OCI-LY1 (cell line): ENCODE results near the gene CLN3.

Experiments
- H2AFZ ChIP-seq: fragments of 200-600 bp; sonication (generic), shearing (Covaris generic); 2 replicates; pipeline ENCODE4 v1.6.0; 2014; ENCODE audit warnings: antibody characterized with exemption, mild to moderate bottlenecking, low read length
- H3F3A ChIP-seq: fragments of 200-600 bp; sonication (generic), shearing (Covaris generic); 2 replicates; pipeline ENCODE4 v1.6.0; 2014; ENCODE audit warnings: mild to moderate bottlenecking, antibody characterized with exemption, low read length, moderate library complexity; ENCODE audit not compliant: insufficient read depth
- H3K27ac ChIP-seq: fragments of 200-600 bp; sonication (generic); 2 replicates; pipeline ENCODE4 v1.5.1; 2014; ENCODE audit warnings: low read length, mixed run types, mild to moderate bottlenecking, low read depth; ENCODE audit not compliant: poor library complexity, severe bottlenecking
- H3K27me3 ChIP-seq: fragments of 200-600 bp; sonication (generic); 2 replicates; pipeline ENCODE4 v1.6.0; 2014; ENCODE audit warnings: antibody characterized with exemption, mild to moderate bottlenecking, low read length, moderate library complexity; ENCODE audit not compliant: insufficient read depth
- H3K36me3 ChIP-seq: fragments of 200-600 bp; sonication (generic); 2 replicates; pipeline ENCODE4 v1.6.1; 2014; ENCODE audit warnings: mild to moderate bottlenecking, antibody characterized with exemption, low read length, moderate library complexity, mixed read lengths; ENCODE audit not compliant: insufficient read depth
- H3K4me1 ChIP-seq: fragments of 200-600 bp; sonication (generic); 2 replicates; pipeline ENCODE4 v1.5.1; 2014; ENCODE audit warnings: mild to moderate bottlenecking, low read length, moderate library complexity; ENCODE audit not compliant: insufficient read depth, severe bottlenecking
- H3K4me2 ChIP-seq: fragments of 200-600 bp; sonication (generic), shearing (Covaris generic); 2 replicates; pipeline ENCODE4 v1.6.1; 2014; ENCODE audit warnings: low read length
- H3K4me3 ChIP-seq: fragments of 200-600 bp; sonication (generic); 2 replicates; pipeline ENCODE4 v1.5.1; 2014; ENCODE audit warnings: low read length, low read depth, mild to moderate bottlenecking, mixed read lengths; ENCODE audit not compliant: poor library complexity, severe bottlenecking
- H3K79me2 ChIP-seq: fragments of 200-600 bp; shearing (Covaris generic); 2 replicates; pipeline ENCODE4 v1.6.1; 2016; ENCODE audit warnings: mixed run types, low read length, mixed read lengths; ENCODE audit not compliant: insufficient read depth
- H3K9ac ChIP-seq: fragments of 200-600 bp; sonication (generic), shearing (Covaris generic); 2 replicates; pipeline ENCODE4 v1.6.1; 2014; ENCODE audit warnings: mild to moderate bottlenecking, low read length, mixed read lengths
- H3K9me2 ChIP-seq: fragments of 200-600 bp; sonication (generic), shearing (Covaris generic); 2 replicates; pipeline ENCODE4 v1.6.1; 2014; ENCODE audit warnings: low read depth, mild to moderate bottlenecking, low read length, mixed read lengths
- H3K9me3 ChIP-seq: fragments of 200-600 bp; shearing (Covaris generic); 2 replicates; pipeline ENCODE4 v1.6.1; 2014; ENCODE audit warnings: low read length, mixed read lengths
- H4K20me1 ChIP-seq: fragments of 200-600 bp; sonication (generic), shearing (Covaris generic); 2 replicates; pipeline ENCODE4 v1.6.0; 2016; ENCODE audit warnings: mild to moderate bottlenecking, low read length; ENCODE audit not compliant: insufficient read depth
- CTCF ChIP-seq: fragments of 200-600 bp; sonication (generic), shearing (Covaris generic); IDR thresholded peaks from 2 replicates; pipeline ENCODE4 v1.5.1; 2017; ENCODE audit warnings: mild to moderate bottlenecking, antibody characterized with exemption, low read length, moderate library complexity, mixed read lengths
- EZH2 ChIP-seq: fragments of 200-600 bp; sonication (generic), shearing (Covaris generic); IDR thresholded peaks from 2 replicates; pipeline ENCODE4 v1.8.0; 2017; ENCODE audit warnings: borderline replicate concordance, mixed run types, mild to moderate bottlenecking, antibody characterized with exemption, low read length, moderate library complexity, mixed read lengths

The CLN3 gene

GRCh38 chr16:28521436-28521835, 29.6 kb upstream of the CLN3 start:
- Histone ChIP-seq H3K9ac (no peak overlapping the region), H3K27me3 (no peaks in the 10 kb centered on the region), H3F3A (no peaks in the 10 kb centered on the region), H4K20me1 (no peaks in the 10 kb centered on the region), H3K4me3 (no peak overlapping the region), H3K9me3 (no peaks in the 10 kb centered on the region), H3K27ac (no peak overlapping the region), H3K9me2 (no peaks in the 10 kb centered on the region), H3K4me1 (no peaks in the 10 kb centered on the region), H3K36me3 (no peaks in the 10 kb centered on the region), H3K79me2 (no peaks in the 10 kb centered on the region), H3K4me2 (no peak overlapping the region), H2AFZ (no peak overlapping the region)
- no peak for TF ChIP-seq CTCF
- TF ChIP-seq EZH2: no peak

GRCh38 chr16:28520672-28521071, 28.8 kb upstream of the CLN3 start:
- no peak for TF ChIP-seq CTCF
- no peak for TF ChIP-seq EZH2
- Histone ChIP-seq H3K9me3 (no peaks in the 10 kb centered on the region), H3K36me3 (no peaks in the 10 kb centered on the region), H3K79me2 (no peaks in the 10 kb centered on the region), H3F3A (no peaks in the 10 kb centered on the region), H3K9ac (no peak overlapping the region), H4K20me1 (no peaks in the 10 kb centered on the region), H3K27ac (no peak overlapping the region), H3K4me2 (no peak overlapping the region), H3K27me3 (no peaks in the 10 kb centered on the region), H3K4me1 (no peaks in the 10 kb centered on the region), H3K4me3 (no peak overlapping the region), H3K9me2 (no peaks in the 10 kb centered on the region), H2AFZ (no peak overlapping the region)

- no peaks in the 10 kb centered on the region for H3K79me2 ChIP-seq
- H3K27ac ChIP-seq: no peak overlapping the region
- H3K9ac ChIP-seq: no peak overlapping the region
- H2AFZ ChIP-seq: no peak overlapping the region
- no peaks in the 10 kb centered on the region for H3K27me3 ChIP-seq
- no peaks in the 10 kb centered on the region for H4K20me1 ChIP-seq
- H3F3A ChIP-seq: no peaks in the 10 kb centered on the region
- H3K4me2 ChIP-seq: no peak overlapping the region
- TF ChIP-seq CTCF (no peak), EZH2 (no peak)
- no peak overlapping the region for H3K4me3 ChIP-seq
- H3K36me3 ChIP-seq: no peaks in the 10 kb centered on the region
- no peaks in the 10 kb centered on the region for H3K4me1 ChIP-seq
- H3K9me2 ChIP-seq: no peaks in the 10 kb centered on the region
- no peaks in the 10 kb centered on the region for H3K9me3 ChIP-seq
Measured at GRCh38 chr16:28514246-28514645, 22.4 kb upstream of the CLN3 start.
